GM23338 (cell line): ENCODE results near the gene PEAR1.

Experiments used
- EZH2 ChIP-seq: fragments of 200-600 bp; sonication (generic); IDR thresholded peaks from one replicate; pipeline ENCODE4 v1.8.0; 2017; ENCODE audit warnings: antibody characterized with exemption, mild to moderate bottlenecking, low read depth; ENCODE audit not compliant: unreplicated experiment
- EZH2phosphoT487 ChIP-seq: fragments of 200-600 bp; sonication (generic); IDR thresholded peaks from one replicate; pipeline ENCODE4 v1.8.1; 2018; ENCODE audit warnings: antibody characterized with exemption; ENCODE audit not compliant: unreplicated experiment
- STAT1 ChIP-seq: IDR thresholded peaks from one replicate; pipeline ENCODE4 v1.6.1; 2016; ENCODE audit warnings: antibody characterized with exemption; ENCODE audit not compliant: unreplicated experiment

GRCh38 chr1:156958247-156958714 is 64.8 kb downstream of the PEAR1 start:
- TF ChIP-seq EZH2 (no peak), EZH2phosphoT487 (no peak), STAT1 (no peak)
